OCI-LY1 (cell line): ENCODE results near the gene CHST6.

Experiments
- CTCF ChIP-seq: fragments of 200-600 bp; sonication (generic), shearing (Covaris generic); IDR thresholded peaks from 2 replicates; pipeline ENCODE4 v1.5.1; 2017; ENCODE audit warnings: mild to moderate bottlenecking, antibody characterized with exemption, low read length, moderate library complexity, mixed read lengths
- EZH2 ChIP-seq: fragments of 200-600 bp; sonication (generic), shearing (Covaris generic); IDR thresholded peaks from 2 replicates; pipeline ENCODE4 v1.8.0; 2017; ENCODE audit warnings: borderline replicate concordance, mixed run types, mild to moderate bottlenecking, antibody characterized with exemption, low read length, moderate library complexity, mixed read lengths

- TF ChIP-seq CTCF: no peak
- TF ChIP-seq EZH2: no peak
Observed at GRCh38 chr16:75455677-75456076, 39.6 kb downstream of the CHST6 start.
